Midbrain (tissue), 1 donor: ENCODE results near the gene TPD52L2.
"Not testable (repeated sequence)": the region's sequence is repeated elsewhere in the genome, so short reads cannot be mapped to it uniquely, and the experiment has no call there.

ENCODE experiments used
- DNase-seq: peaks from one replicate; lab custom pipeline; 2025; lab: John Stamatoyannopoulos, UW

The TPD52L2 gene

DNA sequence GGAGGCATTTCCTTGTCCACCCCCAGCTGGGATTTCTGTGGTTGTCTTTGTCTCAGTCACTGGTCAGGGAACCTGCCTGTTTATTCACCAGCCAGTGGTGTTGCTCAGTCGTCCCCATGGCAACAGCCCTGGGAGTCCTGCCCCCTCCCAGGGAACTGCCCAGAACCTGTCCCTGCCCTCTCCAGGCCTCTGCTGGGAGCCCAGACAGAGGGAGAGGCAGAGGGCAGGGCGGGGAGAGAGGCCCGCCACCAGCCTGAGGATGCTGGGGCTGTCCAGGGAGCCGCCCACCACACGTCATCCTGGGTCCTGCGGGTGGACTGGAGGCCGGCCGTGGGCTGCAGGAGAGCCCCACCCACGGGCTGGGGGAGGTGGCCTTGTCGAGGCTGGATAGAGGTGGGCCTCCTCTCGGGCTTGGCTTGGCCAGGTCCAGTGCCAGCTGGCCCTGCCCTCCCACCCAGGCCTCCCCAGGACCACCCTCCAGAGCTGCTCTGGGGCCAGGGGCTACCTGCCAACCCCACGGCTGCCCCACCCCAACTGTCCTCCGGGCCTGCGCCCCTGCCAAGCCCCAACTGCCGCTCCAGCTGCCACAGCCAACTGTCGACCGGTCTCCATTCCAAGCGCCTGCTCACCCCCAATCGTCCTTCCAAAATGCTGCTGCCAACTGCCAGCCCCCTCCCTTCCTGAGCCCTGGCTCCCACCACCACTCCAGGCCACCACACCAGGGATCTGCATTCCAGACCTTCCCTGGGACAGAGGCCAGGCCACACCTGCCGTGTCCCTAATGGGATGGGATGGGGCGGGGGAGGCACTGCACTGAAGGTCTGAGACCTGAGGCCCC lies 29.8 kb upstream of the TPD52L2 start:
- DNase-seq = peak; percentile 57

DNA sequence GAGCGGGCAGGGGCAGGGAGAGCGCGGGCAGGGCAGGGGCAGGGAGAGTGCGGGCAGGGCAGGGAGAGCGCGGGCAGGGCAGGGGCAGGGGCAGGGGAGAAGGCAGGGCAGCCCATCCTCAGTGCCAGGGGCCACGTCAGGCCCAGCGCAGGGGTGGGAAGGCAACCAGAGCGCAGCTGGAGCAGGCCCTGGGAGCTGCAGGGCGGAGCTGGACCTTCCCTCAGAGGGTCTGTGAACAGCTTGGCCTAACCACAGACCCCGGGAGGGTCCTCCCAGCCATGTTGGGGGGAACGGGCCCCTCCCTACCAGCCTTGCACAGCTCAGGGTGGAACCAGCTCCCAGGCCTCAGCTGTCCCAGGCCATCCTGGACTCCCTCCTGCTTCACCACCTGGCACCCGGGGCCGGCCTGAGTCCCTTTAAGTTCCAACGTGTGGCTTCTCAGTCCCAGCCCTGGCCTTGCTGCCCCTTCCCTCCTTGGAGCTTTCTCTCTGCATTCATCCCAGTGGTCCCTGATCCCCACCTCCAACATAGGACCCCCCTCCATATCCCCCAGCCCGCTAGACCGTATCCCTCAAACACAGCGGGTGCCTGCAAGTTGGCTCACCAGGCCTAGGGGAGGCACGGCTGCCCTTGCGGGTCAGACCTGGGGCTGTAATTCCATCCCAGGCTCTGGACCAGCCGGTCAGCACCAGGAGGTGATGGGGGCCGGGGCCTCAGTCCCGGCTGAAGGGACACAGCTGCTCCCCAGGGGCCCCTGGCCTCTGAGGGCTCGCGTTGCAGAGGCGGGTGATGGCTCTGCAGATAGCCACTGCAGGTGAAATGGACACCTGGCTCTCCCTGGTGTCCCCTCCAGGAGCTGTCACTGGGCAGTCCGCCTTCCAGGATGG lies 28.4 kb upstream of the TPD52L2 start:
- DNase-seq = no peak

DNA sequence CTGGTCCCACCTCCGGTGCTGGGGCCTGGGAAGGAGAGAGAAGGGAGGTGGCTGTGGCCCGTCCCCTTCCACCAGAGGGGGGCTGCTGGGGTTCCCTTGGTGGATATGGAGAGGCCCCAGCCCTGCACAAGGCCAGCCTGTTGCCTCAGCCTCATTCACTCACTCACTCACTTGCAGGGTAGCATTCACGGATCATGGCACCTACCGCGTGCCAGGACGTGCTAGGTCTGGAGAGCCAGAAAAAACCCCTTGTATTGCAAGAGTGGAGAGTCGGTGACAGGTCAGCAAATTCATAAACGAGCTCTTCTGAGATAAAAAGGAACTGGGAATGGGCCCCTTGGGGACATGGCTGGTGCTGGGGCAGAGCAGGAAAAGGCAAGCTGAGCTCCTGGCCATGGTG lies 27.6 kb upstream of the TPD52L2 start:
- no peak for DNase-seq

DNA sequence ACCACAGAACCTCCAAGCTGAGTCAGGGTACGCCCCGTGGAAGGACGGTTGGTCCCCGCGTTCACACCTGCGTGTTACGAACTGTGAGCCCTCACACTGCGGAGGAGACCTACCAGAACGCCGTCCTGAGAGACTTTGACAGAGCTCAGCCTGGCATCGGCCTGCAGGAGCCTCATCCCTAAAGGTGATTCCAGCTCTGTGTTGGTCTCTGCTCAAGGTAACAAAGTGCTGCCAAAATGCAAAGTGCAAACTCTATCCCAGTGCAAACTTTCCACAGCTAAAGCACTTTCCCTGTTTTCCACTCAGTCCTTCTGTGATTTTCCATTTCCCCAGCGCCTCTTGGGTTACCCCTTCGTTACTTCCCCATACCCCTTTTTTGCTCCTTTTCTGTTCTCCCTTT lies 25.4 kb upstream of the TPD52L2 start:
- no peak for DNase-seq

DNA sequence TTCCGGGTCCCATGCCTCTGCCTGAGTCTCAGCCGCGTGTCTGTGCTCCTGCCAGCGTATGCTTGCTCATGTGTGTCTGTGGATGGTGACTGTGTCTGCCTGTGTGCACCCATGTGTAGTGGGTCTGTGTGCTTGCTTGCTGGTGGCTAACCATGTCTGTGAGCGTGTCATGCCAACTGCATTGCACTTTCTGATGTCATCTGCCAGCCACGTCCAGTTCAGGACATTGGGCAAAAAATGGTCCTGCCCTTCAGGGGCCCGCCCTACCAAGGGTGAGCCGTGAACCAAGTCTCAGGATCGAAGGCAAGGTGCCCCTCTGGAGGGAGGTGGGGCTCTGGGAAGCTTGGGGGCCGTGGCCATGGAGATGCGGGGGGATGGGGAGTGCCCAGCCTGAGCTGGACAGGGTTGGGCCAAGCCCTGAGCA lies 24.7 kb upstream of the TPD52L2 start:
- no peak for DNase-seq

DNA sequence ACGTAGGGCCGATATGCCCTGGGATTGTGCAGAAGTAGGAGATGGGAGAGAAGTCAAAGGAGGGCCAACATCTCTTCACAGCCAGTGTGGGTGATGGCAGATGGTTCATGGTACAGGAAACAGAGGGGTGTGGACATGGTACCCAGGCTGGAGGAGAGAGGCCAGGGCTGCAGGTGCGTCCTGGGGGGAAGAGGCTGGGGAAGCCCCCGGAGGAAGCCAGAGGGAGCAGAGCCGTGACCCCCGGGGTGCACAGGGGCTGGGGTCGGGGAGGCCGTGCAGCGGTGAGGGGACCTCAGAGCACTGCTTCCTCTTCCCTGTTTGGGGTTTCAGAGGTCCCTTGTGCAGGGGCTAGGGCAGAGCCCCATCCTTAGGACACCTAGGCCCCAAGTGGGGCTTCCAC lies 22.8 kb upstream of the TPD52L2 start:
- no peak for DNase-seq

- no peak for DNase-seq
These were observed 21.8 kb upstream of the TPD52L2 start for GRCh38 chr20:63843222-63843621.

DNA sequence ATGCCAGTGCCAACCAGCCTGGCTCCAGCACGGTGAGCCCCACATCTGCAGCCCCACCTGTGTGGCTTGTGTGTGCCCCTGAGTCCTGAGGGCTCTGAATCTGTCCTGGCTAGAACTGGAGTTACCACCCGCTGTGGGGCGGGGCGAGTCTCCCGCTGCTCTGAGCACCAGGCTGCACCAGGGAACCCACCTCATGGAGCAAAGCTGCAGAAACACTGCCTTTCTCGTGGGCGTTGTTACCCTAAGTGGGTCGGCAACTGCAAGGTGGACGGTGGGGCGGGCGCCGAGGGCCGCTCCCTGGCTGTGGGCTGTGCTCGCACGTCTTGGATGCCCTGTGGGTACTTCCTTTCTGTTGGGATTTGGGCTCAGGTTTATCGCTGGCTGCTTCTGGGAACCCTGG lies 21.3 kb upstream of the TPD52L2 start:
- DNase-seq = no peak

GRCh38 chr20:63844511-63844991 lies 20.5 kb upstream of the TPD52L2 start:
- DNase-seq = no peak

DNA sequence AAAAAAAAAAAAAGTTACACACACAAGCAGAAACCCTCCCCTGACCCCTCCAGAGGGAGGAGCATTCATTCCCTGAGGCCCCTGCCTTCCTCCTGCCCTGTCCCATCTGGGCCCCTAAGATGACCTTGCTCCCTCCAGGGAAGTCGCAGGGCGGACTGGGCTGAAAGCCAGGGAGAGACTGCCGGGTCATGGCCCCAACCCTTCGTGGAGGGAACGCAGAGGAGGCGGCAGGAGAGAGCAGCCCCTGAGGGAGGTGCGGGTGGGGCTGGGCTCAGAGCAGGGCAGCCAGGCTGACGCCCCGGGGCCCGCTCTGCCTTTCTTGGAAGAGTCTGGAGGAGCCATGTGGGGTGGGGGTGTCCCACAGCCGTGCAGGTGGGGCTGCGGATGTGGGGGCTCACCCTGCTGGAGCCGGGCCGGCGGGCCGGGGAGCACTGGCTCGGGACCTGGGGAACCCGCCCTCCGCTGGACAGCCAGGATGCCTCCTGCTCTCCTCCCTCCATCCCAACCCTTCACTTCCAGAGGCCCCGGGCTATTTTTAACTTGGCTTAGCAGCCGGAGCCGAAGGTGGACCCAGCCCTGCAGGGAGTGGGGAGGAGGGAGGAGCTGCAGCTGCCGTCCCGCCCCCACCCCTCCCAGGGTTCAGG lies 18.8 kb upstream of the TPD52L2 start:
- no peak for DNase-seq

- DNase-seq = no peak
These were observed 18.2 kb upstream of the TPD52L2 start for GRCh38 chr20:63846888-63847236.

DNA sequence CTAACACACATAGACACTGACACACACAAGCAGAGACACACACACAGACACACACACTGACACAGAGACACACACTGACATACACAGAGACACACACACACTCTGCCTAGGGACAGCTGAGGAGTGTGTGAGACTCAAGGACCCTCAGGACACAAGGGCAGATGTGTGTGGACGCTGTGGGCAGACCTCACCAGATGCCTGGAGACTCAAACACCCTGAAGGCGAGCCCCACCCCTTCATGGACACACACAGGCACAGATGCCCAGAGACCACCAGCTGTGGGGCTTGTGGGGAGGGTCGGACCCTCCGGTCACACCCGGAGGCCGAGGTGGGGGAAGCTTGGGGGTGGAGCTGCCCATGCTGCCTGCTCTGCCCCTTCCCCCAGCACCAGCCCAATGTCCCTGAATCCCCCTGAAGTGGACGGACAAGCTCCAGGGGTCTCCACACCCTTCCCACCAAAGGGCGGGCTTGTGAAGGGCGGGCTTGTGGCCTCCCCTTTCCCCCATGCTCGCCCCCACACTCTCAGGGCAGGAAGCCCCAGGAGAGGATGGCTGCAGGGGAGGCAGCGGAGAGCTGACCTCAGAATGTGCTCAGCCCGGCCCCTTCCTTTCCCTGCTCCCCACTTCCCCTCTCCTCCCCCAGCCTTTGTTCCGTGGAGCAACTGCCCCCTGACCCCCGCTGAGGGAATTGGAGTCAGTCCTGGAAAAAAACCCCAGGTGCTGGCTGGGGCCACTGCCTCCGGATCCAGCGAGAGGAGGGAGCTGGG lies 17.6 kb upstream of the TPD52L2 start:
- no peak for DNase-seq

GRCh38 chr20:63848003-63848911 lies 16.8 kb upstream of the TPD52L2 start:
- no peak for DNase-seq

DNA sequence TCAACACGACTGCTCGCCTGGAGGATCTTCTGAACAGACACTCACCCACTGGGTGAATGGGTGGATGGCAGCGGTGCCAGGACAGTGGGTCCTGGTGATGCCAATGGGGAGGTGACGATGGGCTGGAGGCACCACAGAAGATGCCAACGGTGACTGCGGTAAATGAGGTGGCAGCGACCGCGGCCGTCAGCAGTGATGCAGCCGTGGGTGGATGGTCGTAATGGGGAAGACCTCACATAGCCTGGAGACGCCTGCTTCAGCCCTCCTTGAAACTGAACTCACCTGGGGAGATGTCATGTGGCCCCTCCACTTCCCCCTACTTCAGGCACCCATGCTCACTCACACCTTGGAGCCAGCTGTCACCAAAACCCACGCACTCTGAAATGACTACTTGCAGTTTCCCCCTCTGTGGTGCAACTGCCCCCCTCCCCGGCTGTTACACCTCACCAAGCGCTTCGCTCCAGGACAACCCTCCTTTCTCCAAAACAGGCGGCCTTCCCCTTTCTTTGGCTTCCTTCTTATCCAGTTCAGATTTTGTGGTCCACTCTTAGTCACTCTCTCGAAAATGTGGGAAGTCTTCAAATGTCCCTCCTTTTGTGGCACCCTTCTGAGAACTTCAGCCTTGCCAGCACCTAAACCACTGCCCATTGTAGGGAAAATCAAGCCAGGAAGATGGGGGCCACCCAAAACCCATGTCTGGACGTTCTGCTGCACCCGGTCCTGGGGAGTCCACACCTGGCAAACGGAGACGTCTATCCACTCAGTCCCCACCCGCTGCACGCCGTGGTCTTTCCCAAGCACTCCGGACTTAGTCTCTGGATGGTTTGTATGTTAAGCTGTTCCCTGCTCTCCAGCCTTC lies 14.2 kb upstream of the TPD52L2 start:
- no peak for DNase-seq

DNA sequence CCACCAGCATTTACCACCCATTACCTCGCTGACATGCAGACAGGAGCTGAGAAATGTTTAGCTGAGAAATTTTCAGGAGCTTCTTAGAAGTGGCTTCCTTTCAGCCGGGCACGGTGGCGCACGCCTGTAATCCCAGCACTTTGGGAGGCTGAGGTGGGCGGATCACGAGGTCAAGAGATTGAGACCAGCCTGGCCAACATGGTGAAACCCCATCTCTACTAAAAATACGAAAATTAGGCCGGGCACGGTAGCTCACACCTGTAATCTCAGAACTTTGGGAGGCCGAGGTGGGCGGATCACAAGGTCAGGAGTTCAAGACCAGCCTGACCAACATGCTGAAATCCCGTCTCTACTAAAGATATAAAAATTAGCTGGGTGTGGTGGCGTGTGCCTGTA lies 13.5 kb upstream of the TPD52L2 start:
- DNase-seq = not testable (repeated sequence)

GRCh38 chr20:63853733-63854068 lies 11.4 kb upstream of the TPD52L2 start:
- not testable (repeated sequence) for DNase-seq

GRCh38 chr20:63854069-63854765 lies 10.9 kb upstream of the TPD52L2 start:
- no peak for DNase-seq

DNA sequence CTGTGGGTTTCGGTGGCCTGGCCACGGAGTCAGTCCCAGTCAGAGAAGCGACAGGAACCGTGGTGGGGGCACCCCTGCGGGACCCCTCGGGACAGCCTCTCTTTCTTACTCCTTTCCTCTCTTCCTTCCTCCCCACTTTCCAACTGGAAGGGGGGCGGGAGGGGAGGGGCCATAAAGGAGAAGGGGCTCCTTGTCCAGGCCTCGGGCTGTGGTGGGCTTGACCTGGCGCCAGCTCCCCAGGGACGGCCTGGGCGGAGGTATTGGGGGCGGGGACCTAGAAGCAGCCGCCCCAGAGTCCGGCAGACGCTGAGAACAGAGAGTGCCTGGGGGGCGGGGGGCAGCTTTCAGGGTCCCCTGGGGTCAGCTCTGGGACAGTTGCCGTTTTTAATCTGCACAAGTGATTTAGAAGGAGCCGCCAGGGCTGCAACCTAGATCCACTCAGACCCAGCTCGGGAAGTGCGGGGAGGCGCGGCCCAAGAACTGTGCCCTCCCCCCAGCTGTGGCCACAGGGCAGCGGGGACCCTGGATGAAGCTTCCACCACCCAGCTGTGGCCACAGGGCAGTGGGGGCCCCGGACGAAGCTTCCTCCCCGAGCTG lies 10.2 kb upstream of the TPD52L2 start:
- no peak for DNase-seq
